Stomach (tissue), 19 donors: ENCODE measurements around the gene CTU1. TPM values are rescaled to one million over a fixed set of nuclear protein-coding genes. Genes with fewer than 3 reads are reported as not detected.
A peak's percentile ranks its signal among the peaks of the same experiment; 100 is the strongest.

Source experiments
- DNase-seq, 2 donors: peaks; one replicate each; pipeline versions ENCODE4 v3.0.0 to v3.0.0-alpha.2; 2013 to 2019
- H3K27ac ChIP-seq, 5 donors: fragments of 200-600 bp in 4 of 5; sonication (generic) in 4 of 5; one replicate each; pipeline ENCODE4 v1.5.1; 2013 to 2019; ENCODE audit warnings: mild to moderate bottlenecking in 1 of 5, moderate library complexity in 1 of 5
- H3K27me3 ChIP-seq, 3 donors: fragments of 200-600 bp; sonication (generic); one replicate each; pipeline ENCODE4 v1.5.1; 2017 to 2019; ENCODE audit warnings: mixed run types in 1 of 3
- H3K36me3 ChIP-seq, 4 donors: fragments of 200-600 bp; sonication (generic); 1 replicate in 3 of 4; 2 replicates in 1 of 4; pipeline ENCODE4 v1.5.1; 2016 to 2019
- H3K4me1 ChIP-seq, 4 donors: fragments of 200-600 bp; sonication (generic); one replicate each; pipeline ENCODE4 v1.5.1; 2016 to 2019
- H3K4me3 ChIP-seq, 4 donors: fragments of 200-600 bp; sonication (generic) in 3 of 4; one replicate each; pipeline ENCODE4 v1.5.1; 2016 to 2019; ENCODE audit warnings: mild to moderate bottlenecking in 1 of 4
- H3K9me3 ChIP-seq, 4 donors: fragments of 200-600 bp; sonication (generic); one replicate each; pipeline ENCODE4 v1.5.1; 2016 to 2019
- EP300 ChIP-seq: sonication (generic); formaldehyde crosslinking; IDR thresholded peaks from one replicate; pipeline ENCODE4 v1.6.1; 2017; ENCODE audit warnings: antibody characterized with exemption
- POLR2A ChIP-seq, 4 donors: fragments of 450-650 bp; IDR thresholded peaks; one replicate each; pipeline ENCODE4 v1.6.1; 2016; ENCODE audit warnings: antibody characterized with exemption in 4 of 4, control low read depth in 2 of 4, mild to moderate bottlenecking in 1 of 4, moderate library complexity in 1 of 4
- POLR2AphosphoS5 ChIP-seq, 3 donors: sonication (generic); formaldehyde crosslinking; IDR thresholded peaks; one replicate each; pipeline ENCODE4 v1.6.1; 2016; ENCODE audit warnings: antibody characterized with exemption in 3 of 3
- WGBS, 5 donors: extraction: QIAGEN DNeasy Blood & Tissue Kit in 3 of 5; methylation state at CpG; one replicate each; pipeline versions ENCODE4 v1.1.5 to v1.1.7; 2013 to 2018; 5-methylcytosine and 5-hydroxymethylcytosine counted together
- intact Hi-C: fragments of 100-400 bp; cut with DNase I; formaldehyde crosslinking; loops from one replicate; pipeline ENCODE4 v1.15.1; 2023; ENCODE audit warnings: low total_unique reads
- long read RNA-seq, 10 donors: transcript quantifications; one replicate each; lab custom pipeline, GENCODE V29; 2026
- polyA plus RNA-seq, 3 donors: library from polyadenylated mRNA; stranded (reverse); fragments of 200-250 nt; gene quantifications; one replicate each; pipeline ENCODE4 v1.2.3, GENCODE V29; 2013
- total RNA-seq, 5 donors: library from RNA; depleted of rRNA; stranded (reverse); fragments of >200 nt; gene quantifications; one replicate each; pipeline versions ENCODE4 v1.1.0 to v1.2.3, GENCODE V29; 2014 to 2016
- TF ChIP-seq, protein P1 (sequence below), 7 experiments: fragments of 450-650 bp in 4 of 7; fragments of 200-600 bp in 3 of 7; sonication (generic) in 3 of 7; IDR thresholded peaks; one replicate each; pipeline ENCODE4 v1.5.1; 2016 to 2019; ENCODE audit warnings: antibody characterized with exemption in 7 of 7, control low read depth in 2 of 7, mild to moderate bottlenecking in 1 of 7
- donor health status: healthy with polysubstance abuse.
- donor health status: Bipolar disorder and iron deficiency.
- donor health status: healthy.

Gene CTU1
- total RNA-seq, result 10 to 100 TPM in 2 of 5 donors, 1 to 10 TPM in 2, under 1 TPM in 1; 0.58 to 47.3 (median 7.4) TPM
- polyA plus RNA-seq, result 1 to 10 TPM; 2.4 to 5.3 (median 2.8) TPM
- long read RNA-seq, donor 1, partial matches to known transcripts, result 0 of 4 reads
- long read RNA-seq, donor 1, other reads (novel, unspliced or antisense), result 0 of 4 reads
- long read RNA-seq, donor 2, partial matches to known transcripts, result 0 of 4 reads
- long read RNA-seq, donor 2, other reads (novel, unspliced or antisense), result 0 of 4 reads
- long read RNA-seq, donor 3, partial matches to known transcripts, result 0 of 3 reads
- long read RNA-seq, donor 3, other reads (novel, unspliced or antisense), result 0 of 3 reads
- long read RNA-seq, donor 4, result 0 reads
- long read RNA-seq, donor 5, transcript CTU1-201 (3 exons, 2,087 nt), result major isoform, 7 of 7 reads
- long read RNA-seq, donor 5, partial matches to known transcripts, result 0 of 7 reads
- long read RNA-seq, donor 5, other reads (novel, unspliced or antisense), result 0 of 7 reads
- long read RNA-seq, donor 6, transcript CTU1-201 (3 exons, 2,087 nt), result major isoform, 13 of 13 reads
- long read RNA-seq, donor 6, partial matches to known transcripts, result 0 of 13 reads
- long read RNA-seq, donor 6, other reads (novel, unspliced or antisense), result 0 of 13 reads
- long read RNA-seq, donor 7, partial matches to known transcripts, result 0 of 2 reads
- long read RNA-seq, donor 7, other reads (novel, unspliced or antisense), result 0 of 2 reads
- long read RNA-seq, donor 8, transcript CTU1-201 (3 exons, 2,087 nt), result major isoform, 5 of 5 reads
- long read RNA-seq, donor 8, partial matches to known transcripts, result 0 of 5 reads
- long read RNA-seq, donor 8, other reads (novel, unspliced or antisense), result 0 of 5 reads
- long read RNA-seq, donor 9, partial matches to known transcripts, result 0 of 4 reads
- long read RNA-seq, donor 9, other reads (novel, unspliced or antisense), result 0 of 4 reads
- long read RNA-seq, donor 10, partial matches to known transcripts, result 0 of 2 reads
- long read RNA-seq, donor 10, other reads (novel, unspliced or antisense), result 0 of 2 reads

DNA sequence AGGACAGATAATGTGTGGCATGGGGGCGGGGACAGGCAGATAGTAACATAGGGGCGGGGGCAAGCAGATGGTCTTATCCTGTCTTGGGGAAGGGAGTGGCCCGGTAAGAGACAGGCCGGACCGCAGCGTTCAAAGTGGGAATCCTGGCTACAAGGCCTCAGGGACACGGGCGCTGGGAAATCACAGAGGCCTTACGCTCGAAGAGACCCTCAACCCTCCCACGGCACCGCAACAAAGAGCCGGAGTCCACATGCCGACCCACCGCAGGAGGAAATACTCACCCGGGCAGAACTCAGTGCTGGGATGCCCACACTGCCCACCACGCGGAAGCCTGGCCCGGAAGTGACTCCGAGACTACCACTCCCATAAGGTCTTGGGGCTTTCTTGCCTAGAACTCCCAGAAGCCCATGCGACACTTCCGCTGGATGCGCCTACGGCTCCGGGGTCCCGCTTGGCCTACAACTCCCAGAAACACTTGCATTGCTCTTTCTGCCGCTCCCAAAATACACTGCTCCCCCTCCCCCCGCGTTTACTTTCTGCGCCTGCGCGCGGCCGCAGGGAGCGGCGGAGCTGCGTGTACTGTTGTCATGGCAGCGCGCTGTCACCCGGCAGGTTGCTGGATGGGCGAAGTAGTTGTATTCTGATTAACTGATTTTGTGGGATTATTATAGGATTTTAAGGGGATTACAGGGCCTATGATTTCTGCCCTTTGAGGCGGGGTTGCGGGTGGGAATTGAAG, at the start of gene CTU1:
TSS of gene CTU1 (minus strand) at position 344 of the 739 bp plus-strand sequence. CDS start 3,840 bp downstream, outside the sequence.
- Histone ChIP-seq H3K27me3 (peaks cover 0 to 4% (median 0%) of the 10 kb centered on the region in 3 donors), H3K4me1 (peaks cover 15 to 33% (median 26%) of the 10 kb centered on the region in 4 donors), H3K9me3 (no peaks in the 10 kb centered on the region), H3K4me3 (peak within 1 kb of the TSS; percentile 60 to 96 (median 89)), H3K36me3 (peaks cover 5 to 20% (median 15%) of the 10 kb centered on the region in 4 donors), H3K27ac (peak within 1 kb of the TSS; percentile 49 to 88 (median 77))
- peak; percentile 98 to 100 for DNase-seq
- WGBS, 5 donors, result 0 to 2% (median 0%) methylated on average over 28 to 43 of the region's 43 CpGs
- intact Hi-C loops, result no loop called here
- TF ChIP-seq, protein P1, sequence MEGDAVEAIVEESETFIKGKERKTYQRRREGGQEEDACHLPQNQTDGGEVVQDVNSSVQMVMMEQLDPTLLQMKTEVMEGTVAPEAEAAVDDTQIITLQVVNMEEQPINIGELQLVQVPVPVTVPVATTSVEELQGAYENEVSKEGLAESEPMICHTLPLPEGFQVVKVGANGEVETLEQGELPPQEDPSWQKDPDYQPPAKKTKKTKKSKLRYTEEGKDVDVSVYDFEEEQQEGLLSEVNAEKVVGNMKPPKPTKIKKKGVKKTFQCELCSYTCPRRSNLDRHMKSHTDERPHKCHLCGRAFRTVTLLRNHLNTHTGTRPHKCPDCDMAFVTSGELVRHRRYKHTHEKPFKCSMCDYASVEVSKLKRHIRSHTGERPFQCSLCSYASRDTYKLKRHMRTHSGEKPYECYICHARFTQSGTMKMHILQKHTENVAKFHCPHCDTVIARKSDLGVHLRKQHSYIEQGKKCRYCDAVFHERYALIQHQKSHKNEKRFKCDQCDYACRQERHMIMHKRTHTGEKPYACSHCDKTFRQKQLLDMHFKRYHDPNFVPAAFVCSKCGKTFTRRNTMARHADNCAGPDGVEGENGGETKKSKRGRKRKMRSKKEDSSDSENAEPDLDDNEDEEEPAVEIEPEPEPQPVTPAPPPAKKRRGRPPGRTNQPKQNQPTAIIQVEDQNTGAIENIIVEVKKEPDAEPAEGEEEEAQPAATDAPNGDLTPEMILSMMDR (IDR thresholded peaks at IDR 0.05), result peak in 2 of 7 experiments; percentile 27 to 31
- TF ChIP-seq POLR2A (IDR thresholded peaks at IDR 0.05) (no peak), POLR2AphosphoS5 (IDR thresholded peaks at IDR 0.05) (peak; percentile 49 to 95 (median 94))

DNA sequence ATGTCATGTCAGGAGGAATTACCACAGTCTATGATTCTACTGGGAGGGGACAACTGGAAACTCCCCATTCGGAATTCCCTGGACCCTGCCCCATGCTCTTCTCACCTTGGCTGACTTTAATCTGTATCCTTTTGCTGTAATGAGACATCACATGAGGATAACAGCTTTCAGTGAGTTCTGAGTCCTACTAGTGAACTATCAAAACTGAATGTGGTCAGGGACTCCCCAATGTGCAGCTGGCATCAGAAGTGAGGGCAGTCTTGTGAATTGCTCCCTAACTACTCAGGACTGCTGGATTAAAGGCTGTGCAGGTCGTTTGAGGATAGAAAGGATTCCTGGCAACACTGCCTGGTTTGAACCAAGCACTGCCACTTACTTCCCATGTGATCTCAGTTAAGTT, 49.1 kb upstream of the CTU1 start:
- no peak for DNase-seq
- Histone ChIP-seq H3K36me3 (no peaks in the 10 kb centered on the region), H3K4me1 (no peaks in the 10 kb centered on the region), H3K27me3 (peaks cover 0 to 33% (median 0%) of the 10 kb centered on the region in 3 donors), H3K4me3 (no peak overlapping the region), H3K27ac (no peak overlapping the region), H3K9me3 (no peaks in the 10 kb centered on the region)
- TF ChIP-seq, protein P1 (IDR thresholded peaks at IDR 0.05), result no peak
- TF ChIP-seq POLR2A (IDR thresholded peaks at IDR 0.05) (no peak), EP300 (no peak), POLR2AphosphoS5 (IDR thresholded peaks at IDR 0.05) (no peak)
- intact Hi-C loops, result no loop called here
- 23 to 34% (median 32%) methylated on average over 2 of the region's 2 CpGs for WGBS, 5 donors

DNA sequence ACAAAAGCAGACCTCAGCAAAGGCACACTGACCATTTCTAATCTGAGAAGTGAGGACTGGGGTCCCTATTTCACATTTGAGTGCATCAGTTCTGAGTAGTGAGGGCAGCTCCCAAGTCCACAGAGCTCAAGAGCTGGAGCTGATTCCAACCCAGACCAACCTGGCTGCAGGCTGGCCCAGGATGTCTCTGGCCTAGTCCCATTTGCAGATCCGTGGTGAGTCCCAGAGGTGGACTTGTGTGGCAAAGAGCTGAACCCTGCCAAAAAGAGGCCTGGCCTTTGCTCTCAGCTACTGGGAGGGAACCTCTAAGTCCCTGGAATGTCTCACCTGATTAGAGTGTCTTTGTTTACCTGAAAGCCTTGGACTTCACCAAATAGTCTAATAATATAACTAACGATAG, 48.5 kb upstream of the CTU1 start:
- no peak overlapping the region for H3K27ac ChIP-seq
- DNase-seq, result no peak
- no peaks in the 10 kb centered on the region for H3K36me3 ChIP-seq
- TF ChIP-seq POLR2AphosphoS5 (IDR thresholded peaks at IDR 0.05) (no peak), POLR2A (IDR thresholded peaks at IDR 0.05) (no peak), EP300 (no peak)
- TF ChIP-seq, protein P1 (IDR thresholded peaks at IDR 0.05), result no peak
- intact Hi-C loops, result no loop called here
- H3K4me3 ChIP-seq, result no peak overlapping the region
- H3K4me1 ChIP-seq, result no peaks in the 10 kb centered on the region
- peaks cover 0 to 34% (median 0%) of the 10 kb centered on the region in 3 donors for H3K27me3 ChIP-seq
- 18 to 32% (median 27%) methylated on average over 2 of the region's 2 CpGs for WGBS, 5 donors
- peaks cover 0 to 4% (median 2%) of the 10 kb centered on the region in 4 donors for H3K9me3 ChIP-seq
